Measurements from ENCODE around the gene PELI3. TPM values are rescaled to one million over a fixed set of nuclear protein-coding genes. Genes with fewer than 3 reads are reported as not detected.
"Not testable (repeated sequence)": the region's sequence is repeated elsewhere in the genome, so short reads cannot be mapped to it uniquely, and the experiment has no call there.

Gene PELI3
- total RNA-seq, 2 experiments from 2014 or later = 4.3 to 8.1 TPM

DNA sequence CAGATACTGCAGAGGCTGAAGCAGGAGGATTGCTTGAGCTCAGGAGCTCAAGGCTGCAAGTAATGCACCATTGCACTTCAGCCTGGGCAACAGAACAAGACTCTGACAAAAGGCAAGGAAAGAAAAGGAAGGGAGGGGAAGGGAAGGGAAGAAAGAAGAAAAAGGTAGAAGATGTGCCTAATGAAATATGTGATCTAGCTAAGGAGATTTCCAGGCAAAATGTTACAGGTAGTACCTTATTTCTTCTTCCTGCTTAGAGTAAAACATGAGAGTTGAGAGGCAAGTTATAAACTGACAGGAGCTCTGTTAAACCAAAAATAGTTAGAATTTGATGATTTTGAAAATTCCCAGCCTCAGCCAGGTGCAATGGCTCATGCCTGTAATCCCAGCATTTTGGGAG, 4.7 kb upstream of the PELI3 start:
- no peaks in the 10 kb centered on the region for H3K9me2 ChIP-seq (ENCODE audit: insufficient read depth, low read length)
- no peak overlapping the region for H2AFZ ChIP-seq (ENCODE audit: low read length)
- H3K79me2 ChIP-seq (ENCODE audit: insufficient read depth, low read depth, low read length) = no peaks in the 10 kb centered on the region
- no peak overlapping the region for H3K27ac ChIP-seq (ENCODE audit: low read depth, low read length, poor library complexity, severe bottlenecking)
- H3K4me3 ChIP-seq (ENCODE audit: low read depth, low read length, poor library complexity, severe bottlenecking) = no peak overlapping the region
- CTCF ChIA-PET (ENCODE audit: unreplicated experiment) = no interaction called here
- H3K4me1 ChIP-seq (ENCODE audit: insufficient read depth, low read length, poor library complexity, severe bottlenecking) = peaks cover 58% of the 10 kb centered on the region
- H3K4me2 ChIP-seq (ENCODE audit: low read length) = no peak overlapping the region
- BruUV-seq (replicated peaks) = no TSS peak
- peaks cover 9% of the 10 kb centered on the region; the same call in 1 of the 2 replicates for H3K36me3 ChIP-seq (ENCODE audit: insufficient read depth, low read length)
- TF ChIP-seq, protein P1, sequence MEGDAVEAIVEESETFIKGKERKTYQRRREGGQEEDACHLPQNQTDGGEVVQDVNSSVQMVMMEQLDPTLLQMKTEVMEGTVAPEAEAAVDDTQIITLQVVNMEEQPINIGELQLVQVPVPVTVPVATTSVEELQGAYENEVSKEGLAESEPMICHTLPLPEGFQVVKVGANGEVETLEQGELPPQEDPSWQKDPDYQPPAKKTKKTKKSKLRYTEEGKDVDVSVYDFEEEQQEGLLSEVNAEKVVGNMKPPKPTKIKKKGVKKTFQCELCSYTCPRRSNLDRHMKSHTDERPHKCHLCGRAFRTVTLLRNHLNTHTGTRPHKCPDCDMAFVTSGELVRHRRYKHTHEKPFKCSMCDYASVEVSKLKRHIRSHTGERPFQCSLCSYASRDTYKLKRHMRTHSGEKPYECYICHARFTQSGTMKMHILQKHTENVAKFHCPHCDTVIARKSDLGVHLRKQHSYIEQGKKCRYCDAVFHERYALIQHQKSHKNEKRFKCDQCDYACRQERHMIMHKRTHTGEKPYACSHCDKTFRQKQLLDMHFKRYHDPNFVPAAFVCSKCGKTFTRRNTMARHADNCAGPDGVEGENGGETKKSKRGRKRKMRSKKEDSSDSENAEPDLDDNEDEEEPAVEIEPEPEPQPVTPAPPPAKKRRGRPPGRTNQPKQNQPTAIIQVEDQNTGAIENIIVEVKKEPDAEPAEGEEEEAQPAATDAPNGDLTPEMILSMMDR (conservative IDR thresholded peaks at IDR 0.05; ENCODE audit: low read length) = no peak
- no peak for TF ChIP-seq EZH2phosphoT487 (IDR thresholded peaks at IDR 0.05; ENCODE audit: borderline replicate concordance, low read depth, low read length)
- H3K9me3 ChIP-seq (ENCODE audit: low read length) = peaks cover 18% of the 10 kb centered on the region
- no peak for DNase-seq (ENCODE audit: low spot score)
- no peaks in the 10 kb centered on the region for H4K20me1 ChIP-seq (ENCODE audit: insufficient read depth, low read length)
- intact Hi-C loops (cut with micrococcal nuclease; ENCODE audit: unreplicated experiment) = no loop called here
- POLR2A ChIA-PET = no interaction called here

DNA sequence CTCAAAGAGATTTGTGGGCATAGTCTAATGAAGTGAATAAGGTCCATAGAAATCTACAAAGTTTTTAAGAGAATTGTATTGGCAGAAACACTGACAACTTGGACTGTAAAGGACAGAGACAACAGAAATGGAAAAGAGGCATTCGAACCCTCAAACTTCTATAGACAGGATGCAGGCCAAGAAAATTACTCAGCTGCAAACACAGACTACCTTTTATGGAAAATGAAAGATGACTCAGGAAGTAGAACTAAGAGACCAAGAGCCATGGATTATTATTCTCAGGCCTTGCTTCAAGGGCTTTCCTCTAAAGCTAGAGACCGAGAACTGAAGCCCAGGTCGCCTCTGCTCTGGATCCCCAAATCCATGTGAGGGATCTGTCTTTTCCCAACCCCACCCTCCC, 3.8 kb upstream of the PELI3 start:
- intact Hi-C loops (cut with micrococcal nuclease; ENCODE audit: unreplicated experiment) = no loop called here
- BruUV-seq (replicated peaks) = no TSS peak
- TF ChIP-seq EZH2phosphoT487 (IDR thresholded peaks at IDR 0.05; ENCODE audit: borderline replicate concordance, low read depth, low read length) = no peak
- TF ChIP-seq, protein P1 (conservative IDR thresholded peaks at IDR 0.05; ENCODE audit: low read length) = no peak
- Histone ChIP-seq H3K4me3 (ENCODE audit: low read depth, low read length, poor library complexity, severe bottlenecking) (no peak overlapping the region), H3K36me3 (ENCODE audit: insufficient read depth, low read length) (peaks cover 9% of the 10 kb centered on the region; the same call in 1 of the 2 replicates), H3K79me2 (ENCODE audit: insufficient read depth, low read depth, low read length) (no peaks in the 10 kb centered on the region), H3K4me2 (ENCODE audit: low read length) (no peak overlapping the region), H3K4me1 (ENCODE audit: insufficient read depth, low read length, poor library complexity, severe bottlenecking) (peaks cover 55% of the 10 kb centered on the region), H2AFZ (ENCODE audit: low read length) (no peak overlapping the region), H3K9me2 (ENCODE audit: insufficient read depth, low read length) (no peaks in the 10 kb centered on the region), H3K9me3 (ENCODE audit: low read length) (peaks cover 18% of the 10 kb centered on the region), H3K27ac (ENCODE audit: low read depth, low read length, poor library complexity, severe bottlenecking) (no peak overlapping the region), H4K20me1 (ENCODE audit: insufficient read depth, low read length) (no peaks in the 10 kb centered on the region)
- ChIA-PET POLR2A (no interaction called here), CTCF (ENCODE audit: unreplicated experiment) (no interaction called here)
- no peak for DNase-seq (ENCODE audit: low spot score)

DNA sequence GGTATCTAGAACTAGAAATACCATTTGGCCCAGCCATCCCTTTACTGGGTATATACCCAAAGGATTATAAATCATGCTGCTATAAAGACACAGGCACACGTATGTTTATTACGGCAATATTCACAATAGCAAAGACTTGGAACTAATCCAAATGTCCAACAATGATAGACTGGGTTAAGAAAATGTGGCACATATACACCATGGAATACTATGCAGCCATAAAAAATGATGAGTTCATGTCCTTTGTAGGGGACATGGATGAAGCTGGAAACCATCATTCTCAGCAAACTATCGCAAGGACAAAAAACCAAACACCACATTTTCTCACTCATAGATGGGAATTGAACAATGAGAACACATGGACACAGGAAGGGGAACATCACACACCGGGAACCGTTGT, 2.6 kb upstream of the PELI3 start:
- H3K27ac ChIP-seq (ENCODE audit: low read depth, low read length, poor library complexity, severe bottlenecking); DNase-seq (ENCODE audit: low spot score); intact Hi-C loops (cut with micrococcal nuclease; ENCODE audit: unreplicated experiment); CTCF ChIA-PET (ENCODE audit: unreplicated experiment); H3K79me2 ChIP-seq (ENCODE audit: insufficient read depth, low read depth, low read length); POLR2A ChIA-PET; H3K4me2 ChIP-seq (ENCODE audit: low read length); H3K4me3 ChIP-seq (ENCODE audit: low read depth, low read length, poor library complexity, severe bottlenecking); BruUV-seq (replicated peaks); H2AFZ ChIP-seq (ENCODE audit: low read length); H4K20me1 ChIP-seq (ENCODE audit: insufficient read depth, low read length); H3K36me3 ChIP-seq (ENCODE audit: insufficient read depth, low read length); H3K9me2 ChIP-seq (ENCODE audit: insufficient read depth, low read length): not testable (repeated sequence)
- peaks cover 43% of the 10 kb centered on the region for H3K4me1 ChIP-seq (ENCODE audit: insufficient read depth, low read length, poor library complexity, severe bottlenecking)
- H3K9me3 ChIP-seq (ENCODE audit: low read length) = peaks cover 18% of the 10 kb centered on the region
